ENCODE measurements around the gene EIF3C.
"Not testable (repeated sequence)": the region's sequence is repeated elsewhere in the genome, so short reads cannot be mapped to it uniquely, and the experiment has no call there.

Gene EIF3C

GRCh38 chr16:28711220-28712083 lies at the start of gene EIF3C:
EIF3C (plus strand) TSS chr16:28711464; CDS start chr16:28711687, 223 bp downstream.
- DNase-seq = not testable (repeated sequence)

- not testable (repeated sequence) for DNase-seq
Measured at GRCh38 chr16:28666264-28666663, 45.0 kb upstream of the EIF3C start.

- not testable (repeated sequence) for DNase-seq
Measured at GRCh38 chr16:28667480-28667879, 43.8 kb upstream of the EIF3C start.

GRCh38 chr16:28668199-28668598 lies 43.1 kb upstream of the EIF3C start:
- not testable (repeated sequence) for DNase-seq

GRCh38 chr16:28688327-28688952 lies 22.8 kb upstream of the EIF3C start:
- not testable (repeated sequence) for DNase-seq

GRCh38 chr16:28689425-28689824 lies 21.8 kb upstream of the EIF3C start:
- not testable (repeated sequence) for DNase-seq

- not testable (repeated sequence) for DNase-seq
Measured at GRCh38 chr16:28691722-28692121, 19.5 kb upstream of the EIF3C start.

GRCh38 chr16:28693257-28693950 lies 17.9 kb upstream of the EIF3C start:
- DNase-seq = not testable (repeated sequence)

- not testable (repeated sequence) for DNase-seq
Measured at GRCh38 chr16:28699792-28700191, 11.5 kb upstream of the EIF3C start.

GRCh38 chr16:28700349-28700748 lies 10.9 kb upstream of the EIF3C start:
- DNase-seq = not testable (repeated sequence)

GRCh38 chr16:28701384-28701783 lies 9.9 kb upstream of the EIF3C start:
- not testable (repeated sequence) for DNase-seq

GRCh38 chr16:28704246-28704645 lies 7.0 kb upstream of the EIF3C start:
- not testable (repeated sequence) for DNase-seq

- DNase-seq = not testable (repeated sequence)
Measured at GRCh38 chr16:28722852-28723650, 11.8 kb downstream of the EIF3C start.

GRCh38 chr16:28731253-28731652 lies 20.0 kb downstream of the EIF3C start:
- DNase-seq = not testable (repeated sequence)

GRCh38 chr16:28732455-28733124 lies 21.3 kb downstream of the EIF3C start:
- DNase-seq = not testable (repeated sequence)

- DNase-seq = not testable (repeated sequence)
Measured at GRCh38 chr16:28739787-28740186, 28.5 kb downstream of the EIF3C start.

- DNase-seq = not testable (repeated sequence)
Measured at GRCh38 chr16:28740631-28741030, 29.4 kb downstream of the EIF3C start.

GRCh38 chr16:28741295-28741694 lies 30.0 kb downstream of the EIF3C start:
- peak; percentile 8 for DNase-seq

- not testable (repeated sequence) for DNase-seq
Measured at GRCh38 chr16:28746618-28747350, 35.5 kb downstream of the EIF3C start.

- DNase-seq = not testable (repeated sequence)
Measured at GRCh38 chr16:28749997-28750465, 38.8 kb downstream of the EIF3C start.

All from femur (tissue), 1 donor.